ENCODE data around the gene OR52W1.

OR52W1 gene

GRCh38 chr11:6228520-6228919 lies 29.5 kb downstream of the OR52W1 start:
- no peaks in the 10 kb centered on the region for H3K9me3 ChIP-seq
- peaks cover 10 to 19% (median 10%) of the 10 kb centered on the region in 3 donors for H3K36me3 ChIP-seq
- no peak for DNase-seq
- TF ChIP-seq CTCF (IDR thresholded peaks at IDR 0.05): no peak
- H3K4me3 ChIP-seq: no peak overlapping the region
- no peaks in the 10 kb centered on the region for H3K27me3 ChIP-seq
- H3K4me1 ChIP-seq: peaks cover 0 to 17% (median 10%) of the 10 kb centered on the region in 4 donors
- intact Hi-C loops (cut with DNase I; ENCODE audit: low total_unique reads): loop anchor here (5.0 kb wide), 1 partner anchor 531 kb away; no protein-coding TSS in a partner anchor
- H3K27ac ChIP-seq: no peak overlapping the region

DNA sequence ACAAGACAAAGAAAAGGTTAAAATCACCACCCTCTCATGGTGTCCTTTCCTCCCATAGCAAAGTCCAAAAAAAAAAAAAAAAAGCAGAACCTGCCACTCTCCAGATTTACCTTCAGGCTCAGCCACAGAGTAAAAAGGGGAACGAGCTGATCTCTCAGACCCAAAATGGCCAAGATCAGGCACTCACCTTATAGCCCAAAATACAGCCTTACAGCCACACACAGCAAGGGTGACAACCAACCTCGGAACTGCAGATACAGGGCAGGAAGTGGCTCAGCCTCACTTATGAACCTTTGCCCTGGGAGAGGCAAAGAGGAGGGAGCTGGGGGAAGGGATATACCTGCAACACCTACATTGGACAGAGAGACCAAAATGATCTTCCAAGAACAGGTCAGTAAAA lies 30.9 kb downstream of the OR52W1 start:
- intact Hi-C loops (cut with DNase I; ENCODE audit: low total_unique reads): loop anchor here (5.0 kb wide), 1 partner anchor 533 kb away; no protein-coding TSS in a partner anchor
- no peak for TF ChIP-seq CTCF (IDR thresholded peaks at IDR 0.05)
- DNase-seq: no peak
- Histone ChIP-seq H3K36me3 (peaks cover 0 to 8% (median 0%) of the 10 kb centered on the region in 3 donors), H3K4me1 (peaks cover 0 to 23% (median 15%) of the 10 kb centered on the region in 4 donors), H3K9me3 (no peaks in the 10 kb centered on the region), H3K27ac (no peak overlapping the region), H3K4me3 (no peak overlapping the region), H3K27me3 (no peaks in the 10 kb centered on the region)

GRCh38 chr11:6232899-6233298 lies 33.9 kb downstream of the OR52W1 start:
- no peak overlapping the region for H3K27ac ChIP-seq
- peaks cover 0 to 18% (median 14%) of the 10 kb centered on the region in 4 donors for H3K4me1 ChIP-seq
- no peak for TF ChIP-seq CTCF (IDR thresholded peaks at IDR 0.05)
- H3K27me3 ChIP-seq: no peaks in the 10 kb centered on the region
- H3K4me3 ChIP-seq: no peak overlapping the region
- H3K9me3 ChIP-seq: no peaks in the 10 kb centered on the region
- DNase-seq: no peak
- peaks cover 0 to 8% (median 0%) of the 10 kb centered on the region in 3 donors for H3K36me3 ChIP-seq
- intact Hi-C loops (cut with DNase I; ENCODE audit: low total_unique reads): no loop called here

GRCh38 chr11:6233984-6234386 lies 35.0 kb downstream of the OR52W1 start:
- no peaks in the 10 kb centered on the region for H3K27me3 ChIP-seq
- no peak for TF ChIP-seq CTCF (IDR thresholded peaks at IDR 0.05)
- no peaks in the 10 kb centered on the region for H3K36me3 ChIP-seq
- intact Hi-C loops (cut with DNase I; ENCODE audit: low total_unique reads): no loop called here
- no peaks in the 10 kb centered on the region for H3K9me3 ChIP-seq
- H3K4me1 ChIP-seq: peaks cover 0 to 18% (median 14%) of the 10 kb centered on the region in 4 donors
- DNase-seq: no peak
- H3K4me3 ChIP-seq: peak overlapping the region; percentile 78 to 81
- peak overlapping the region; percentile 82 to 87 for H3K27ac ChIP-seq

DNA sequence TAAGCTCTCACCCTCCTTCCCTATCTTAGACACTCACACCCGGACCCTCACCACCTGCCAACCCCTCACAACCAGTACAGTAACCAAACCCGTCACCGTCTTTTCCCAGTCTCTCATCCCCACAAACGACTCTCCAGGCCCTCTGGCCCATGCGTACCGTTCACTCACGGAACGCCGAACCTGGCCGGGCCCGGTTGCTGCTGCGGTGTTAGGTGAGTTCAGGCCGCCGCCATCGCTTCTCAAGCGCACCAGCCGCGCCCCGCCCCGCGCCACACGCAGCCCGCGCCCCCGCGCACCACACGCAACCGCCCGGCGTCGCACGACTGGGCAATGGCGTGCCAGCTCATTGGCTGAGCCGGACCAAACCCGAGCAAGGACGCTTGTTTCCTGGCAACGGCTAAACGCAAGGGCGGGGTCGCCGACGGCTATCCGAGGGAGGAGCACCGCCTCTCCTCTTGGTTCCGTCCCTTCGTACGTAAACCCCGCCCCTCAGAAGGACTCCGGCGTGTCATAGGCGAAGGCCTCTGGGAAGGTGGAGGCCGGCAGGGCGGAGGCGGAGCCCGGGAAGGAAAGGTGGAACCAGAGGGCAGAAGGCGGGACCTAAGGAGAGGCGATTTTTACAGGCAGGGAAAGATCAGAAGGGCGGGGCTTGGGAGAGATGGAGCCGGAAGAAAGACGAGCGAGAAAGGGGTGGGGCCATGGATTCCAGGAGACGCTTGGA lies 35.5 kb downstream of the OR52W1 start, which contains the start of gene FHIP1B:
TSS of gene FHIP1B (minus strand) at position 250 of the 721 bp plus-strand sequence. CDS start 10,120 bp downstream, outside the sequence.
- Histone ChIP-seq H3K27ac (peak within 1 kb of the TSS; percentile 84 to 87), H3K27me3 (no peaks in the 10 kb centered on the region), H3K4me3 (peak within 1 kb of the TSS; percentile 78 to 81), H3K36me3 (no peaks in the 10 kb centered on the region), H3K9me3 (no peaks in the 10 kb centered on the region), H3K4me1 (peaks cover 0 to 18% (median 14%) of the 10 kb centered on the region in 4 donors)
- intact Hi-C loops (cut with DNase I; ENCODE audit: low total_unique reads): no loop called here
- TF ChIP-seq CTCF (IDR thresholded peaks at IDR 0.05): no peak
- peak; percentile 100 for DNase-seq

Measured in tibial artery (tissue), 4 donors.